NOMO-1 treated with DMSO at 0.1 percent for 48 hours (cell line): ENCODE results near the gene ERICH4.
"Not testable (repeated sequence)": the region's sequence is repeated elsewhere in the genome, so short reads cannot be mapped to it uniquely, and the experiment has no call there.

ENCODE experiments used
- DNase-seq: peaks from one replicate; lab custom pipeline; 2025; ENCODE audit not compliant: unreplicated experiment; lab: John Stamatoyannopoulos, UW

Gene ERICH4

GRCh38 chr19:41434450-41434849, 8.5 kb upstream of the ERICH4 start:
- no peak for DNase-seq

- DNase-seq: not testable (repeated sequence)
Observed at GRCh38 chr19:41435376-41435775, 7.6 kb upstream of the ERICH4 start.

GRCh38 chr19:41435936-41436673, 6.9 kb upstream of the ERICH4 start:
- no peak for DNase-seq

DNA sequence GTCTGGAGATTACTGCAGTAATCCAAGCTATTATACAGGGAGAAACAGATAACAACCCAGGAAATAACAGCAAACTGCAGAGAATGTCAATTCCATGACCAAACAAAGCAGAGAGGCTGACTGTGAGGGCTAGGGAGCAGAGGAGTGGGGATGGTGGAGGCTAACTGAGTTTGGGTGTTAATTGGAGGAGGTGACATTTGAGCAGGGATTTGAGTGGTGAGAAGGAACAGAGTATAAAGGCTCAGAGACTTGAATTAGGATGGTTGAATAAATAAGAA, 6.3 kb upstream of the ERICH4 start:
- no peak for DNase-seq

GRCh38 chr19:41437944-41438574, 4.9 kb upstream of the ERICH4 start:
- no peak for DNase-seq

GRCh38 chr19:41439441-41440222, 3.3 kb upstream of the ERICH4 start, which contains the start of gene DMAC2:
Gene DMAC2, minus strand, starts transcription at chr19:41439912. Its CDS starts 13 bp downstream, at chr19:41439899.
- DNase-seq: peak; percentile 99

DNA sequence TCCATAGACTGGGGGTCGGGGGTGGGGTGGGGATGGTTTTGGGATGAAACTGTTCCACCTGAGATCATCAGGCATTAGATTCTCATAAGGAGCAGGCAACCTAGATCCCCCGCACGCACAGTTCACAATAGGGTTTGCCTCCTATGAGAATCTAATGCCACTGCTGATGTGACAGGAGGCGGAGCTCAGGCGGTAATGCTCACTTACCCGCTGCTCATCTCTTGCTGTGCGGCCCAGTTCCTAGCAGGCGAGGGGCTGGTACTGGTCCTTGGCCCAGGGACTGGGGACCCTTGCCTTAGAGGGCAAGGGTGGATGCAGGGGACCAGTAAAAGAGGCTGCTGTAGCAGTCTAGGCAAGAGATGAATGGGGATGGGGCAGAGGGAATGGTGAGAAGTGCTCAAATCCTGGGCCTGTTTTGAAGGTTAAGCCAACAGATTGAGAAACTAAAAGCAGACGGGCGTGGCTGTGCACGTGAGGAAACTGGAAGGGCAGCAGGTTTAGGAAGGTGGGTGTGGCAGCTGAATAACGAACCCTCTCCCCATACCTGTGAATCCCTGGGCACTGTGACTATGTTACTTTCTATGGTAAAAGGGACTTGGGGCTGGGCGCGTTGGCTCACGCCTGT, 1.5 kb upstream of the ERICH4 start:
- DNase-seq: no peak

DNA sequence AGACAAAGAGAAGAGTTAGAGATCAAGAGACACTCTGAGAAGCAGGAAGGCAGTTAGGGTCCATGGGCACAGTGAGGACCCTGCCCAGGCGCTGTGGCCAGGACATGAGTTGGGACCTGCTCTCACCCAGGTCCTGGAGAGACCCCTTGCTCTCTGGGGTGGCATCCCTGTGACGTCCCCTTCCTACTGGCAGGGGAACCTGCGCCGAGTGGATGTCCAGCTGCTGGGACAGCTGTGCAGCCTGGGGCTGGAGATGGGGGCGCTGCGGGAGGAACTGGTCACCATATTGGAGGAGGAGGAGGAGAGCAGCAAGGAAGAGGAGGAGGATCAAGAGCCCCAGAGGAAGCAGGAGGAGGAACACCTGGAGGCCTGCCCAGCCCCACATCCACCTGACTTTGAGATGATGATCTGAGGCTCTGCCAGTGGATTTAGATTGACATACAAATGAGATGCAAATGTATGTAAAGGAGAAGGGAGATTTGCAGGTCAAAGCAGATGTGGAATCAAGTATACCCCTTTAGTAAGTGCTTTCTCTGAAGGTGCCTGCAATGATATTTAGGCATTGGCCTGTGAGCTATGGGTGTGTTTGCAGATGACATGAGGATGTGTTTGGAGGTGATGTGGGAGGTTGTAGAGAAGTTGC, 978 bp downstream of the ERICH4 start:
- no peak for DNase-seq

GRCh38 chr19:41445575-41445974, 2.6 kb downstream of the ERICH4 start:
- DNase-seq: no peak

DNA sequence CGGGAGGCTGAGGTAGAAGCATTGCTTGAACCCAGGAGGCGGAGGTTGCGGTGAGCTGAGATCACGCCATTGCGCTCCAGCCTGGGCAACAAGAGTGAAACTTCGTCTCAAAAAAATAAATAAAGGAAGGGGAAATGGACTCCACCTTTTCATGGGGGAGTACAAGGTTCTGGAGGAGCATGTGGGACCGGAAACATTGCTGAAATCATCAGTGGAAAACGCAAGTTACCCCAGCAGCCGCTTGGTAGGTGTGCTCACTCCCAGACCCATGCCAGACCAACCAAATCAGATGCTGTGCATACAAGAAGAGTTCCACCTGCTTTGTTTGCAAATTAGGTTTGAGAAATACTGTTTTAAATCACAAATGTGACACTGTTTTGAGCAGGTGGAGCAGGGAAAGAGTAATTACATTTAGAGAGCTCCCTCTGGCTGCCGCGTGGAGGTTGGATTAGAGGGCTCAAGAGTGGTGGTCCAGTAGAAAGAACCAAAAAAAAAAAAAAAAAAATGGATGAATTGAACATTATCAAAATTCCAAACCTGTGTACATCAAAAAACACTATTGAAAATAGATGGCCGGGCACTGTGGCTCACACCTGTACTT, 4.9 kb downstream of the ERICH4 start:
- no peak for DNase-seq

GRCh38 chr19:41449079-41449864, 6.3 kb downstream of the ERICH4 start:
- DNase-seq: peak; percentile 55

DNA sequence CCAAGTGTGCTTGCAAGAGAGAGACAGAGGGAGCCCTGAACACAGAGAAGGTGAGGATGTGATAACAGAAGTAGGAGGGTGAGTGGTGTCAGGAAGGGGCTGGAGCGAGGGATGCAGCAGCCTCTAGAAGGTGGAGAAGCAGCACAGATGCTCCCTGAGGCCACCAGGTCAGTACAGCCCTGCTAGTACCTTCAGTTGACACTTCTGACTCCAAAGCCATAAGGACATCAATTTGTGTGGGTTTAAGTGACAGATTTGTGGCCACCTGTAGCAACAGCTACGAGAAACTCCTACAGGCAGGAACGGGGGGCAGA, 6.9 kb downstream of the ERICH4 start:
- no peak for DNase-seq

DNA sequence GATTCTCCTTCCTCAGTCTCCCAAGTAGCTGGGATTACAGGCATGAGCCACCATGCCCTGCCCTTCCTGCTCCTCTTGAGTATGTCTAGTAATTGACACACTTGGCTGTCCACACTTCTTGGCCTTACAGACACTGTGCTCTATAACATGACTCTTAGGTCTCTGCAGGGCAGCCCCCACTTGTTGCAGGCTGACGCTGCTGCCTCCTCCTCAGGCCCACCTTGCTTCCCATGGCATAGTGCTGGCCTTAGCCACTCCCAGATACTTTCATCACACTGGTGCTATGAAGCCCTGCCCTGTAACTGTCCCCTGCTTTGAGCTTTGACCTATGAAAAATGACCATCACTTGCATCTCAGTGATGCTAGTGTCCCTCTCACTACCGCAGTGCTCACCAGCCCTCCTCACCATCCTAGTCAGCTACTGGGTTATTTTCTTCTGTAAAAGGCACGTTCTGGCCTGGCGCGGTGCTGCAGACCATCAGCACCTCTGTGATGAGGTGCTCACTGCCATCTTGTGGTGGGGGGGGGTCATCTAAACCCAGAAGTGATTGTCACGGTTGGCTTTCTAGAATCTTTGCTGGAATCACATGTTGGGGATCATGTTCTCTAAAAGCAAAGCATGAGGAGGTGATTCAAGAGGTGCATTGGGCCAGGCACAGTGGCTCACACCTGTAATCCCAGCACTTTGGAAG, 9.8 kb downstream of the ERICH4 start:
- no peak for DNase-seq

DNA sequence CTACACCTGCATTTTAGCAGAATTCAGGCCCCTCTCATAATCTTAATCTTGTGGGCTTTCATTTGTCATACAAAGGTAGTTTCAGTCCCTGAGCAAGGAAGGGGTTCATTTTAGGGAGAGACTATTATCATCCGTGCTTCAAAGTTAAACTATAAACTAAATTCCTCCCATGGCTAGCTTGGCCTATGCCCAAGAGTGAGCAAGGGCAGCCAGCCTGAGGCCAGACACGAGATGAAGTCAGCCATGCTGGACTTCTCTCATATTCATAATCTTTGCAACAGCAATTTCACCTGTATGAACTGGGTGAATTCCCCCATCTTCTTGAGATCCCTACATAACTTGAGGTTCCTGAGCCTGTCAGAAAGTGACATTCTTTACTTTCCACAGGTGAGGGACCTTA, 13.0 kb downstream of the ERICH4 start:
- DNase-seq: no peak

GRCh38 chr19:41456342-41456918, 13.5 kb downstream of the ERICH4 start:
- DNase-seq: no peak

- DNase-seq: no peak
Observed at GRCh38 chr19:41457241-41457640, 14.3 kb downstream of the ERICH4 start.

DNA sequence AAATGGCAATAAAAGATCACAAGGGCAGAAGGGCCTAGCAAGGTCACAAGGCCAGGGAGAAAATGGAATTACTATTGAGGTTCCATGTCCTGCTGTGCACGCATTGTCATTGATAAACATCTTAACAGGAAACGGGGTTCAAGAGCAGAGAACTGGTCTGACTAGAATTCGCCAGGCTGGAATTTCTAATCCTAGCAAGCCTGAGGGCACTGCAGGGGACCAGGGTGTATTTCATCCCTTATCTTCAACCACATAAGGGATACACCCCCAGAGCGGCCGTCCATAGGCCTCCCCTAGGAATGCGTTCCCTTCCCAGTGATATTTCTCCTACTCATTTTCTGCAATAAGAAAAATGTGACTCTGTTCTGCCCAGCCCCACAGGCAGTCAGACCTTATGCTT, 19.5 kb downstream of the ERICH4 start:
- DNase-seq: no peak

DNA sequence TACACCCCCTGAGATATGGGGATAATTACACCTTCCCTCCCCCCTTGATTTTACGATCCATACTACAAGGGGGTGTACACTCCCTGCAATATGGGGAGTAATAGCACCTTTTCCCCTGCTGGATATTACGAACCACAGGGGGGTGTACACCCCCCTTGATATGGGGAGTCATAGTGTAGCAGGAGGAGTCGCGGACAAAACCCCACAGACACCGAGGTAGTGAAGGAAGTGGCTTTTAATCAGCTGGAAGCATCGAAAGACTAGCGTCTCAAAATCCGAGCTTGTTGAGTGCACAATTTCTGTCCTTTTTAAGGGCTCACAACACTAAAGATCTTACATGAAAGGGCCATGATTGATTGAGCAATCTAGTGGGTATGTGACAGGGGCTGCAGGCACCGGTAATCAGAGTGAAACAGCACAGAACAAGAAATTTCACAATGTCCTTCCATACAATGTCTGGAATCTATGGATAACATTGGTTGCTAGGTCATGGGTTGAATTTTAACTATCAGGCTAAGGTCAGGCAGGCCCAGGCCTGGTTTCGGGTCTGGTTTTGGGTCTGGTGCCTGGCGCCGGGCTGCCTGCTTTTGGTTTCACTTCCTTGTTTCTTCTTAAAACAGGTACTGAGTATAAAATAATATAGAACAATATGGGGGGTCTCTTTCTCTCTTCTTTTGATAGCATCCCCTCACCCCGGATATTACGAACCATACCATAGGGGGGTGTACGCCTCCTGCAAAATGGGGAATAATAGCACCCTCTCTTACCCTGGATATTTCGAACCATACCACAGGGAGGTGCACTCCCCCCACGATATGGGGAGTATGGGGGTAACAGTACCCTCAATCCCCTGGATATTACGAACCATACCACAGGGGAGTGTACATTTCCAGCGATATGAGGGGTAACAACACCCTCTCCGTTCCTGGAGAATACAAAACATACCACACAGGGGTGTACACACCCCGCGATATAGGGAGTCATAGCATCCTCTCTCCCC, 20.6 kb downstream of the ERICH4 start:
- peak; percentile 59 for DNase-seq
